Activated gamma-delta T cell treated with anti-CD3 and anti-CD28 coated beads, Interleukin-2, amount 50 U/mL, for 16 hours (primary cell): Measurements from ENCODE around the gene EBF3.

Experiments
- DNase-seq: peaks from one replicate; pipeline ENCODE4 v3.0.0-alpha.2; 2020; ENCODE audit warnings: low read depth

The EBF3 gene

GRCh38 chr10:129836253-129836652 lies 127.8 kb downstream of the EBF3 start:
- DNase-seq: no peak

DNA sequence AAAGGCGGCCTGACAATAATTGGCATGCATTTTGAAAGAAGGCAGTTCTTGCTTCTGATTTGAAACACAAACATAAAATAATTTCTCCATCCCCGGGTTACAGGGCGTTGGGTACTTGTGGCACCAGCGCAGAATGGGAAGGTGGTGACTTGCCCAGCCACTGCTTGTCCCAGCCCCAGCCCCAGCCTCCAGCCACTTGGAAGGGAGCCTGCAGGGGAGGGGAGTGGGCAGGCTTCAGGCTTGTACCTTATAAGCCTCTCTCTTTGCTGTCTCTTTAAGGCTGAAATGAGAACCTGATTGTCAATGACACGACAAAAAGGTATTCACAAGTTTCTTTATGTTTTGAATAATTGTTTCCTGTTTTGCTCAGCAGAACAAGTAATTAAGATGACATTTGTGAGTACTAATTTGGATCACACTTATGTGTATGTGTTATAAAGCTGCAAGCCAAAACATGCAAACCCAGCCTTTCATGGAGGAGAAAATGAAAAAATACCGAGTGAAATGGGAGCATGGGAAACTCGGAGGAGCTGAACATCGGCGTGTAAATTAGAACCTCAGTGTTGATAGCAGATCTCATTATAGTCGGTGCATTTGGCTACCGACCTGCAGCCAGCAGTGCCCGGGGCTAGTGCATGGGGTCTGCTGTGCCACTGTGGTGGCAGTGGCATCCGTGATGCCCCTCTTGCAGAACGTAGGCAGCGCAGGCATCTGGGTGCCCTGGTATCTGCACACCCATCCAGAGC lies 129.9 kb downstream of the EBF3 start:
- DNase-seq: no peak

DNA sequence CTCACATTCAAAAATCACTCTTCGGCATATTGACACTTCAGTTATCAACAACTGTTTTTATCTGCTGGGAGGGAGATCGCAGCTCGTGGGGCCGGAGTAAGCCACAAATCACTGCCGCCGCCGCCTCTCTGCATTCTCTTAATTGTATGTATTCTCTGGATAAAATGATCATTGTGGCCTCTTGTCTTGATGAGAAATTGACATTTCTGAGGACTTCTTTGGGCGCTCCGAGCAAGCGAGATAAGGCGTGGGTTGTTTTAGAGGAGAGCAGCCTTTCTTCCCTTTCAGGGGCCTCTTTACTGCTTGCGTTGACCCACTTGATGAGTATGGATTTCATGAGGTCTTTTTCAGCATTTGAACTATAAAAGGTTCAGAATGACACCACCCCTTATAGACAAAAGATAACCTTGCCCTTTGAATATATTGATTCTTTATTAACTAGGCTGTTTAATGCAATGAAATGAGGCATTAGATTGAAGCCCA lies 130.6 kb downstream of the EBF3 start:
- no peak for DNase-seq

- DNase-seq: no peak
Measured at GRCh38 chr10:129832573-129833467, 131.3 kb downstream of the EBF3 start.

- no peak for DNase-seq
Measured at GRCh38 chr10:129831150-129831549, 132.9 kb downstream of the EBF3 start.

- DNase-seq: no peak
Measured at GRCh38 chr10:129825826-129826225, 138.2 kb downstream of the EBF3 start.

- no peak for DNase-seq
Measured at GRCh38 chr10:129825221-129825620, 138.9 kb downstream of the EBF3 start.

DNA sequence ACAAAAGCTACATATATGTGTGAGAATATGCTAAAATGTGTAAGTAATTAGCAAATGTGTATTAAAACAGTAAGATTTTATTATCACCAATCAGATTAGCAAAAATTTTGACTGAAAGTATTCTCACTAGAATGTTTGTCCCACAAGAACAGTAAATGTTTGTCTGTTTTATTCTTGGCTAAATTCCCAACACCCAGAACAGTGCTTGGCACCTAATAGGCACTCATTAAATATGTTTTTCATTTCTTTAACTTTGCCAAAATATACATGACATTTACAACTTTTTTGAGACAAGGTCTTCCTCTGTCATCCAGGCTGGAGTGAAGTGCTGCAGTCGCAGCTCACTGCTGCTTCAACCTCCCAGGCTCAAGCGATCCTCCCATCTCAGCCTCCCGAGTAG lies 143.6 kb downstream of the EBF3 start:
- no peak for DNase-seq

- DNase-seq: no peak
Measured at GRCh38 chr10:129816656-129817045, 147.4 kb downstream of the EBF3 start.

DNA sequence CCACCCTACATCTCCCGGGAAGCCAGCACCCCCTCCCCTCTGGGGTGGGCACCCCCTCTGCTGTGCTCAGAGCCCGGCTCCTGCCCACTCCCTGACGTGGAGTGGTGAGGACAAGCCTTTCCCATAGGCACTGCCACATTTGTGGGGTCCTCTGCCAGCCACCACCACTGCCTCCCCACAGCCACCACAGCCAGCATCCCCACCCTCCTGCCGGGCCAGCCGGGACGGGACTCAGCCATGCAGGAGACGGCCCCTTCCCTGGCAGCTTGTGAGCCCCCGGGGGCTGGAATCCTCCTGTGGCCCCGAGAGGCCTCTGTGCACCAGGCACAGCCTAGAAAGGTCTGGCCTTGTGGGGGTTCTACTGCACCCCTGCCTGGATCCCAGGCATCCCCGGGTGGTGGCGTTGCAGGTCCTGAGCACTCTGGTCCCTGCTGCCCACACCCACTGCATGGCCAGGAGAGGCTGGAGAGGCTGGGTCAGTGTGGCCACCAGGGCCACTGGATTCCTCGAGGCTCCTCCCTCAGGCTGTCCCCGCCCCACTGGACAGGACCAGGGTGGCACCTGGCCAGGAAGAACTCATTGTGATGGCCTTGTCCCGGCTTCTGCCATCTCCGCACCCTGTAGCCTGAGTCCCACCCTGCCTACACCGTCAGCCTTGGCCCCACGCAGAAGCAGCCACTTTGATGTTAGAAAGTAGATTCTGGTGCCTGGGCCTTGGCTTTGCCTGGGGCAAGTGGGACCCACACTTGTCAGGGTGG lies 148.0 kb downstream of the EBF3 start:
- no peak for DNase-seq

GRCh38 chr10:129814681-129815646 lies 149.1 kb downstream of the EBF3 start:
- DNase-seq: no peak

- DNase-seq: no peak
Measured at GRCh38 chr10:129812398-129812797, 151.7 kb downstream of the EBF3 start.

DNA sequence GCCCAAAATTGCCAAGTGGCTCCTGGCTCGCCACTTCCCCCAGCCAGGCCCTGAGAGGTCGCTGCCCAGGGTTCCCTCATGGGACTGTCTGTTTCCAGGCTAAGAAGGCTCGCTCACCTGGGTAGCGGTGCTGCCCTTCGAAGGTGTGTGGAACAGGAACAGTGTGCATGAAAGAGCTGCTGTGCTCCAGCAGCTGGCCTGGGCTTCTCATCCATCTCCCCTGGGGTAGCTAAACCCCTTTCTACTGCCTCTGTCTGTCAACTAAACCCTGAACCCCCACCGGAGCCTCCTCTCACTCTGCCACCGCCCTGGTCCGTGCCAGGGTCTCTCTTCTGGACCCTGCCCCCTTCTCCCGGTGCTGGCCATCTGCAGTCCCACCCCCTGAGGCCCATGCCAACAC lies 152.9 kb downstream of the EBF3 start:
- no peak for DNase-seq

- DNase-seq: no peak
Measured at GRCh38 chr10:129809841-129810240, 154.2 kb downstream of the EBF3 start.

DNA sequence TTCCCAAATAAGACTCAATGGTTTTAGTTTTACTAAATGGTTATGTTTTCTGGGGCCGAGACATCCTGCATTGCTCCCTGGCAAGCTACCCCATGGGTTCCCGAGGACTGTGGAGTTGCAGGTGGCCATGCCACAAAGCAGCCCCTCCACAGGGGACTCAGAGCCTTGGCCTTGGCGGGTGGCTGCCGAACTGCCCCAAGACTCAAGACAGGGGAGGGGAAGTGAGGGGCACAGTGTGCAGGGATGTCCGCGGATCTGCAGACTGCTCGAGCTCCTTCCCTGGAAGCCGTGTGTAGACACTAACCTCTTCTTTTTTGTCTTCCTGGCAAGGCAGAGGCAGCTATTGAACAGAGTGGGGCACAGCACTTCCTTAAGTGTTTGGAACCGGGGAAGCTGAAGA lies 154.6 kb downstream of the EBF3 start:
- DNase-seq: no peak

DNA sequence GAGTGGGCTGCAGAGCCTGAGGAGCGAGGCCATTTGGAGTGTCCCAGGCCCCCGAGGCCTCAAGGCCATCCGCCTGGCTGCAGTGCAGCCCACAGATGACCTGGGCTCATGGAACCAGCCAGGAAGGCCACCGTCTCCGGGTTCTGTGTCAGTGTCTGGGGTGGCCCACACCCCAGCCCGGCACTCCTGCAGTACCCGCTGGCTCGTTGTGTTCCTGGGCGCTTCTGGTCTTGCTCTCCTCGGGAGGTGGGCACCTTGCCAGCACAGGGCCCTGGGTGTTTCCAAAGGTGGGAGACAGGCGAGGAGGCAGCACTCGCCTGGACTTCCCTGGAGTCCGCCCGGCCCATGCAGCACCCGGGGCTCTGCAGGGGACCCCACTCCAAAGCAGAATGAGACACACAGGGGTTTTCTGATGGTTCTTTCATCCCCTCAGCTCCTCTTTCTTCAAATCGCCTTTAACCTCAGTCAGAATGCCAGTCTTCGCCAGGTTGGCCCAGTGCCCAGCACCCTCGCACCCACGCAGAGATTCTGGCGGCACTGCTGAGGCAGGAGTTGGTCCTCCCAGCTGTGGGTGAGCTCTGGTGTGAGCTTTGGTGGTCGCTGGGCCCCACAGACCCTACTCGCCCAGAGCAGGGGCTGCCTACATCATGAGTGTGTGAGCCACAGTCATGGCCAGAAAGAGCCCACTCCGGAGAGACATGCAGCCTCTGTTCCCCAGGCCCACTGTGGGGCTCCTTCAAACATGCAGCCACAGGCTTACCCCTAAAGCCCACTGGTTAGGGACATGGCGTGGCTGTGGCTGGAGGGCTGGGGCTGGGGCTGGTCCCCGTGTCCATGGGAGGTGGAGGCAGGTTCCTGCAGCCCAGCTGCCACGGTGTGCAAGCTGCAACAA lies 155.7 kb downstream of the EBF3 start:
- DNase-seq: no peak

DNA sequence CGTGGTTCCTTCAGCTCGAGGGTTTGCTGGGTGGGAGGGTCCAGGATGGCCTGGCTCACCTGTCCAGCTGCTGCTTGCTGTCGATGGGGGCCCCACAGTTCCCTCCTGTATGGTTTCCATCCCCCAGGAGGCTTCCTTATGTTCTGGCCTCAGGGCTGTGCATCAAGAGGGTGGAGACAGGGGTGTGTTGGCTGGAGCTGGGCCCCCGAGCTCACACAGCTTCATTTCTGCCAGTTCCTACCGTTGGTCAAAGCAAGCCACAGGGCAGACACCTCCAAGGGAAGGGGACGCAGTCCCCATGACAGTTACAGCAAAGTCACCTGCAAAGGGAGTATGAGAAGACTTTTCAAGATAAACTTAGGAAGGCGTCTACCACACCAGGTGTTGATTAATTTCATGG lies 156.9 kb downstream of the EBF3 start:
- DNase-seq: no peak

DNA sequence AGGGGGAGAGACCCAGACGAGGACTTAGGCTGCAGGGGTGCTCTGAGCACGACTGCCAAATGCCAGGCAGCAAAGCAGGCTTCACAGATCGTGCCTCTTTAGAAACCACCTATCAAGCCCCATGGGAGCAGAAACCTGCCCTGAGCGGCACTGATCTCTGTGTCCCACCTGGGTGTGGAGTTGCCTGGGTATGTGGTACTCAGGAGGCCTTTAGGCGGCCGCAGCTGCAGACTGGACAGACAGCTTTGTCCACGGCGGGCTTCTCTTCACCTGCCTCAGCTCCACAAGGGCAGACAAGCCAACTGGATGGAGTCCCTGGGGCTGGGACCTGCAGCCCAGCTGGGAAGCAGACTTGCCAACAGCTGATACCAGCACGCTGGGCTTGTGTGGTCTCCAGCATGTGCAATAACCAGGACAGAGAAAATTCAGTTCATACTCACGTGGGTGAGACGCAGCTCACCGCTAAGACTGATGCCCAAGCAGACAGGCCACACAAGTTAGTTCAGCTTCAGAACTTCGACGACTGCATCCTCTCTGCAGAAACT lies 163.2 kb downstream of the EBF3 start:
- DNase-seq: no peak

DNA sequence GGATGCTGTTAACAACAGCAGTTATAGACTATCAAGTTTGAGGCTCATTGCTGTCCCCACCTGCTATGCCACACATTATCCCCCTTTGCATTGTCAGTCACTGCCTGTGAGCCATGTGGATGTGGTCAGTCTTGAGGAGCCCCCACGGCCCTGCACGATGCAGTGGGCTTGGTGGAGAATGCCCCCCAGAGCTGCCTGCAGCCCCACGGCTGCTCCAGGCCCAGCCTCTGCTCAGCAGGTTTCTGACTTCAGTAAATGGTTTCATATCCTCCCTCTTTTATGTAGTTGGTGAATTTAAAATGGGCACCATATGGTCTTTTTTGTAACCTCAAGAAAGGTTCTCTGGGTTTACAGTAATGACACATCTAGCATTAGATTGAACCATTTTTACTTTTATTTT lies 164.1 kb downstream of the EBF3 start:
- DNase-seq: no peak
